Mesendoderm (in vitro differentiated cells): ENCODE results near the gene PCDHB9.
"Not testable (repeated sequence)": the region's sequence is repeated elsewhere in the genome, so short reads cannot be mapped to it uniquely, and the experiment has no call there.

ENCODE experiments used
- DNase-seq: peaks from one replicate; pipeline ENCODE4 v3.0.0; 2013
- H2AK5ac ChIP-seq: 2 replicates; pipeline ENCODE4 v1.6.1; 2013; ENCODE audit warnings: low read length, inconsistent platforms
- H2BK120ac ChIP-seq: 2 replicates; pipeline ENCODE4 v1.6.1; 2013; ENCODE audit warnings: low read depth, mild to moderate bottlenecking, low read length, moderate library complexity, mixed read lengths
- H2BK15ac ChIP-seq: replicated peaks from 2 replicates; pipeline ENCODE4 v1.6.1; 2013; ENCODE audit warnings: low read depth, mild to moderate bottlenecking, moderate library complexity
- H2BK5ac ChIP-seq: 2 replicates; pipeline ENCODE4 v1.6.1; 2013; ENCODE audit warnings: low read length, inconsistent platforms
- H3K18ac ChIP-seq: 2 replicates; pipeline ENCODE4 v1.6.1; 2013; ENCODE audit warnings: mild to moderate bottlenecking, low read length, mixed read lengths
- H3K23ac ChIP-seq: one replicate; pipeline ENCODE4 v1.6.1; 2013; ENCODE audit warnings: low read length
- H3K27ac ChIP-seq: 2 replicates; pipeline ENCODE4 v1.5.1; 2013; ENCODE audit warnings: low read depth, mild to moderate bottlenecking, inconsistent platforms, low read length, moderate library complexity
- H3K27me3 ChIP-seq: 2 replicates; pipeline ENCODE4 v1.6.1; 2013; ENCODE audit warnings: low read length, control low read depth, mild to moderate bottlenecking, inconsistent platforms; ENCODE audit not compliant: insufficient read depth, poor library complexity
- H3K36me3 ChIP-seq: 2 replicates; pipeline ENCODE4 v1.6.1; 2013; ENCODE audit warnings: low read length, inconsistent platforms; ENCODE audit not compliant: control insufficient read depth, insufficient read depth
- H3K4ac ChIP-seq: one replicate; pipeline ENCODE4 v1.6.1; 2013; ENCODE audit warnings: low read depth, mild to moderate bottlenecking, low read length, moderate library complexity
- H3K4me1 ChIP-seq: 2 replicates; pipeline ENCODE4 v1.6.1; 2013; ENCODE audit warnings: low read depth, low read length, inconsistent platforms; ENCODE audit not compliant: control insufficient read depth
- H3K4me2 ChIP-seq: 2 replicates; pipeline ENCODE4 v1.6.1; 2013; ENCODE audit warnings: low read length
- H3K4me3 ChIP-seq: 2 replicates; pipeline ENCODE4 v1.5.1; 2013; ENCODE audit warnings: mild to moderate bottlenecking, low read length
- H3K56ac ChIP-seq: one replicate; pipeline ENCODE4 v1.6.1; 2013; ENCODE audit warnings: low read length
- H3K79me1 ChIP-seq: 2 replicates; pipeline ENCODE4 v1.6.1; 2013; ENCODE audit warnings: low read length, inconsistent platforms
- H3K79me2 ChIP-seq: 2 replicates; pipeline ENCODE4 v1.6.1; 2013; ENCODE audit warnings: mild to moderate bottlenecking, low read length; ENCODE audit not compliant: control insufficient read depth, insufficient read depth
- H3K9ac ChIP-seq: 2 replicates; pipeline ENCODE4 v1.6.1; 2013; ENCODE audit warnings: low read length, inconsistent platforms
- H4K5ac ChIP-seq: one replicate; pipeline ENCODE4 v1.6.1; 2013; ENCODE audit warnings: low read length
- H4K8ac ChIP-seq: one replicate; pipeline ENCODE4 v1.6.1; 2013; ENCODE audit warnings: low read depth, mild to moderate bottlenecking, control low read depth, low read length, moderate library complexity
- WGBS: extraction: QIAGEN DNeasy Blood & Tissue Kit; methylation state at CpG from one replicate; pipeline ENCODE4 v1.1.7; 2013; ENCODE audit warnings: low lambda C conversion rate, missing lambda C conversion rate; ENCODE audit not compliant: insufficient coverage; ENCODE audit errors: extremely low coverage; 5-methylcytosine and 5-hydroxymethylcytosine counted together

The PCDHB9 gene

DNA sequence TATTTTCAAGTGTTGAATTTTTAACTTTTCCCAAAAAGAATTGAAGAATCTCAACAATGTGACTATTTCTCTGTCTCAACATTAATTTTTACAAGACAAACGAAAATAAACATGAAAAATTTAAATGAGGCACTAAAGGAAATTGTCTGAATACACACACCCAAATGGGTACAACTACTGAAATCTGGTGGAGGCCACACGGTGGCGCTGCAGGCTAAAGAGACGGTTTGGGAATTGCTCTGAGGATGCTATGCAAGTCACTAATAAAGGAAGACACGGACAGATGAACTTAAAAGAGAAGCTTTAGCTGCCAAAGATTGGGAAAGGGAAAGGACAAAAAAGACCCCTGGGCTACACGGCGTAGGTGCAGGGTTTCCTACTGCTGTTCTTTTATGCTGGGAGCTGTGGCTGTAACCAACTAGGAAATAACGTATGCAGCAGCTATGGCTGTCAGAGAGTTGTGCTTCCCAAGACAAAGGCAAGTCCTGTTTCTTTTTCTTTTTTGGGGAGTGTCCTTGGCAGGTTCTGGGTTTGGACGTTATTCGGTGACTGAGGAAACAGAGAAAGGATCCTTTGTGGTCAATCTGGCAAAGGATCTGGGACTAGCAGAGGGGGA lies 5.3 kb downstream of the PCDHB9 start, which contains the start of gene PCDHB10:
Gene PCDHB10 (plus strand): TSS at position 244 of the 616 bp plus-strand sequence. CDS start 200 bp downstream, at position 444.
- no CpG with 5 or more reads among the region's 10 CpGs for WGBS
- Histone ChIP-seq H3K4me1 (no peaks in the 10 kb centered on the region), H4K5ac (no peak within 1 kb of the TSS), H2BK15ac (no peak within 1 kb of the TSS), H3K4ac (no peak within 1 kb of the TSS), H3K9ac (no peak within 1 kb of the TSS), H2AK5ac (no peak within 1 kb of the TSS), H3K18ac (no peak within 1 kb of the TSS), H3K27ac (no peak within 1 kb of the TSS), H3K23ac (no peak within 1 kb of the TSS), H3K27me3 (no peaks in the 10 kb centered on the region), H3K36me3 (no peaks in the 10 kb centered on the region), H3K79me1 (no peaks in the 10 kb centered on the region), H3K4me3 (no peak within 1 kb of the TSS), H3K4me2 (peak within 1 kb of the TSS; percentile 5), H2BK120ac (no peak within 1 kb of the TSS), H2BK5ac (no peak within 1 kb of the TSS), H4K8ac (no peak within 1 kb of the TSS), H3K79me2 (no peaks in the 10 kb centered on the region), H3K56ac (peak within 1 kb of the TSS; percentile 6)
- peak; percentile 78 for DNase-seq

DNA sequence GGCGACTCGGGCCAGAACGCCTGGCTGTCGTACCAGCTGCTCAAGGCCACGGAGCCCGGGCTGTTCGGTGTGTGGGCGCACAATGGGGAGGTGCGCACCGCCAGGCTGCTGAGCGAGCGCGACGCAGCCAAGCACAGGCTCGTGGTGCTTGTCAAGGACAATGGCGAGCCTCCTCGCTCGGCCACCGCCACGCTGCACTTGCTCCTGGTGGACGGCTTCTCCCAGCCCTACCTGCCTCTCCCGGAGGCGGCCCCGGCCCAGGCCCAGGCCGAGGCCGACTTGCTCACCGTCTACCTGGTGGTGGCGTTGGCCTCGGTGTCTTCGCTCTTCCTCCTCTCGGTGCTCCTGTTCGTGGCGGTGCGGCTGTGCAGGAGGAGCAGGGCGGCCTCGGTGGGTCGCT lies 7.4 kb downstream of the PCDHB9 start:
- not testable (repeated sequence) for H3K4me1 ChIP-seq, H3K36me3 ChIP-seq, H3K56ac ChIP-seq, DNase-seq, H3K79me2 ChIP-seq, H2BK15ac ChIP-seq, H4K5ac ChIP-seq, H2BK5ac ChIP-seq, H3K9ac ChIP-seq, H3K4me3 ChIP-seq, H3K18ac ChIP-seq, H2BK120ac ChIP-seq, H3K23ac ChIP-seq, H2AK5ac ChIP-seq, H4K8ac ChIP-seq, H3K4me2 ChIP-seq, H3K4ac ChIP-seq, H3K79me1 ChIP-seq, H3K27ac ChIP-seq, H3K27me3 ChIP-seq
- no CpG with 5 or more reads among the region's 37 CpGs for WGBS

GRCh38 chr5:141196363-141196762 lies 9.4 kb downstream of the PCDHB9 start:
- no peak overlapping the region for H3K18ac ChIP-seq
- DNase-seq, result no peak
- no peaks in the 10 kb centered on the region for H3K36me3 ChIP-seq
- H3K4me3 ChIP-seq, result no peak overlapping the region
- no CpG with 5 or more reads among the region's 3 CpGs for WGBS
- H3K4me2 ChIP-seq, result no peak overlapping the region
- H3K4ac ChIP-seq, result no peak overlapping the region
- no peak overlapping the region for H2BK15ac ChIP-seq
- H2BK5ac ChIP-seq, result no peak overlapping the region
- no peak overlapping the region for H2BK120ac ChIP-seq
- no peaks in the 10 kb centered on the region for H3K4me1 ChIP-seq
- H3K27me3 ChIP-seq, result no peaks in the 10 kb centered on the region
- no peak overlapping the region for H4K5ac ChIP-seq
- H3K9ac ChIP-seq, result no peak overlapping the region
- H3K79me1 ChIP-seq, result no peaks in the 10 kb centered on the region
- H2AK5ac ChIP-seq, result no peak overlapping the region
- H3K56ac ChIP-seq, result no peak overlapping the region
- no peak overlapping the region for H3K27ac ChIP-seq
- H3K23ac ChIP-seq, result no peak overlapping the region
- no peaks in the 10 kb centered on the region for H3K79me2 ChIP-seq
- H4K8ac ChIP-seq, result no peak overlapping the region

- Histone ChIP-seq H2BK5ac (no peak within 1 kb of the TSS), H3K56ac (no peak within 1 kb of the TSS), H3K18ac (no peak within 1 kb of the TSS), H2AK5ac (no peak within 1 kb of the TSS), H3K79me1 (no peaks in the 10 kb centered on the region), H3K79me2 (no peaks in the 10 kb centered on the region), H3K4me3 (no peak within 1 kb of the TSS), H3K4me1 (no peaks in the 10 kb centered on the region), H3K23ac (no peak within 1 kb of the TSS), H2BK120ac (no peak within 1 kb of the TSS), H3K36me3 (no peaks in the 10 kb centered on the region), H3K4ac (no peak within 1 kb of the TSS), H3K9ac (no peak within 1 kb of the TSS), H3K27ac (no peak within 1 kb of the TSS), H4K5ac (no peak within 1 kb of the TSS), H4K8ac (no peak within 1 kb of the TSS), H3K27me3 (no peaks in the 10 kb centered on the region), H3K4me2 (no peak within 1 kb of the TSS), H2BK15ac (no peak within 1 kb of the TSS)
- DNase-seq, result peak; percentile 46
- no CpG with 5 or more reads among the region's 21 CpGs for WGBS
Measured at GRCh38 chr5:141199359-141200235, 12.6 kb downstream of the PCDHB9 start, which contains the start of gene PCDHB11. TSS of gene PCDHB11 (plus strand) at chr5:141199627. CDS start at chr5:141199775, 148 bp downstream.

DNA sequence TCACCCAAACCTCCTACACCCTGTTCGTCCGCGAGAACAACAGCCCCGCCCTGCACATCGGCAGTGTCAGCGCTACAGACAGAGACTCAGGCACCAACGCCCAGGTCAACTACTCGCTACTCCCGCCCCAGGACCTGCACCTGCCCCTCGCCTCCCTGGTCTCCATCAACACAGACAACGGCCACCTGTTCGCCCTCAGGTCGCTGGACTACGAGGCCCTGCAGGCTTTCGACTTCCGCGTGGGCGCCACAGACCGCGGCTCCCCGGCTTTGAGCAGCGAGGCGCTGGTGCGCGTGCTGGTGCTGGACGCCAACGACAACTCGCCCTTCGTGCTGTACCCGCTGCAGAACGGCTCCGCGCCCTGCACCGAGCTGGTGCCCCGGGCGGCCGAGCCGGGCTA lies 14.2 kb downstream of the PCDHB9 start:
- not testable (repeated sequence) for H2BK5ac ChIP-seq, H3K79me1 ChIP-seq, H3K4me1 ChIP-seq, H3K56ac ChIP-seq, DNase-seq, H2AK5ac ChIP-seq, H3K23ac ChIP-seq, H3K27ac ChIP-seq, H3K4ac ChIP-seq, H4K8ac ChIP-seq, H3K27me3 ChIP-seq, H3K9ac ChIP-seq, H3K18ac ChIP-seq, H4K5ac ChIP-seq, H3K4me2 ChIP-seq, H2BK15ac ChIP-seq, H3K4me3 ChIP-seq, H3K36me3 ChIP-seq, H2BK120ac ChIP-seq, H3K79me2 ChIP-seq
- WGBS, result no CpG with 5 or more reads among the region's 38 CpGs
